ENCODE measurements around the gene CCDC61.

Gene CCDC61

DNA sequence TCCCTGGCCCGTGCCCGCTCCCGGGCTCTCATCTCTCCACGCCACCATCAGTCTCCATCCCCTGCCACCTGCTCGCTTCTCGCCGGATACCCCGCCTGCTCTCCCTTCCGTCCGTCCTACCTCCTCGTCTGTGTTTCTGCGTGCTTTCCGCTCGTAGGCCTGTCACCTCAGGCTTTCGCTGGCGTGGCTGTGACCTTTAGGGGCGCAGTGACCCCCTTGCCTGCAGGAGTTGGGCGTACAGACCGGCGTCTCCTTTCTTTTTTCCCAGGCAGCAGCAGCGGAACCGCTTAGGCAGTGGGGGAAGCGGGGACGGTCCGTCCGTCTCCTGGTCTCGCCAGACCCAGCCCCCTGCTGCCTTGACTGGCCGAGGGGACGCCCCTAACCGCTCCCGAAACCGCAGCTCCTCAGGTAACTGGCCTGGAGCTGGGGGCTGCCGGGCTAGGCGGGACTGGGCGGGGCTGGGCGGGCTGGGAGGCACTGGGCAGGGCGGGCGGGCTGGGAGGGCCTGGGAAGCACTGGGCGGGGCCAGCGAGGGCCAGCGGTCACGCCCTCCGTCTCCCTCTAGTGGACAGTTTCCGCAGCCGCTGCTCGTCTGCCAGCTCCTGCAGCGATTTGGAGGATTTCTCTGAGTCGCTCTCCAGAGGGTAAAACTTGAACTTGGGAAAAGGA is 21.3 kb downstream of the CCDC61 start:
- H3K9me3 Mint-ChIP-seq, result no peaks in the 10 kb centered on the region
- H3K27ac Mint-ChIP-seq, result no peak overlapping the region
- ATAC-seq (ENCODE audit: low read depth) (peak; percentile 75), DNase-seq (ENCODE audit: low spot score in 2 of 2) (peak; percentile 75 to 80)
- peaks cover 15% of the 10 kb centered on the region for H3K27me3 Mint-ChIP-seq
- H3K4me3 Mint-ChIP-seq, result peak overlapping the region; percentile 88
- peaks cover 18% of the 10 kb centered on the region for H3K4me1 Mint-ChIP-seq
- H3K36me3 Mint-ChIP-seq, result peaks cover 8% of the 10 kb centered on the region

DNA sequence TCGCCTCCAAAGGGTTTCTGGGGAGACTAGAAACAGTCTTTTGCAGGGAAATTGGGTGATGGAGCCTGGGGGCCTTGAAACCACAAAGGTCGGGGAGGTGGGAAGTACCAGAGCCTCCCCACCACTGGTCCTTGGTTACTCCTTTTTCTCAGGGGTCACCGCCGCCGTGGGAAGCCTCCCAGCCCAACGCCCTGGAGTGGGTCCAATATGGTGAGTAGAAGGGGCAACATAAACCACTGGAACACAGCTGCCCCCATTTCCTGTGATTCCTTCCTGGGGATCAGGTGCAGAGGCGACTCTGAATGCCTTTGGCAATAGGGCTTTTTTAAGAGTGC is 21.8 kb downstream of the CCDC61 start:
- Mint-ChIP-seq H3K36me3 (peaks cover 8% of the 10 kb centered on the region), H3K4me3 (peak overlapping the region; percentile 61), H3K27me3 (peaks cover 19% of the 10 kb centered on the region), H3K9me3 (no peaks in the 10 kb centered on the region), H3K4me1 (peaks cover 21% of the 10 kb centered on the region), H3K27ac (no peak overlapping the region)
- ATAC-seq (ENCODE audit: low read depth) (no peak), DNase-seq (ENCODE audit: low spot score in 2 of 2) (no peak)

DNA sequence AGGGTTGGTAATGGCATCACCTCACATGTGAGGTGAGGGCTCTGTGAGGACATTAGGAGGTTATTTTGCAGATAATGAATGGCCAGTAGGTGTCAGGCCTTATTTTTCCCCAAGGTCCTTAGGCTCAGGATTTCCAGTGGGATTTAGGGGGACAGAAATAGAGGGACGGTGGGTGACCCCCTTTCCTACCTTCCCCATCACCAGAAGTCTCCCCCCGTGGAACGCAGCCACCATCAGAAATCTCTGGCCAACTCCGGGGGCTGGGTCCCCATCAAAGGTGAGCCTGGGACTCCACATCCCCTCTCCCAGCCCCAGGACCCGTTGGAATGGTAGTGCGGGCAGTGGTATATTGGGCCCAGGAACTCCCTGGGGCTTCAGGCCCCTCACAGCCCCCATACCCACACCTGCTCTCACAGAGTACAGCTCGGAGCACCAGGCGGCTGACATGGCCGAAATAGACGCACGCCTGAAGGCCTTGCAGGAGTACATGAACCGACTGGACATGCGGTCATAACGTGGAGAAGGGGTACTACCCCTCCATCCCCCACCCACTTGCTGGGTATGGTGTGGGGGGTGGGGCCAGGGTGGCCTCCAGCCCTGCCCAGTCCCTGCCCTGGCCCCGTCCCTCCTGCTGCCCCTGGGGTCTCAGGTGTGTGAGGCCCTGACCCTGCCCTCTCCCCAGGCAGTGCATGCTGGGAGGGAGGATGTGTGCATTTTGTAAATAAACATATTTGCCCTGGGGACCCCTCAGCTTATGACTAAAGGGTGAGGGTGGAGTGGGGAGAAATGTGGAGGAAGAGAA is 22.8 kb downstream of the CCDC61 start:
- no peak for ATAC-seq (ENCODE audit: low read depth)
- H3K36me3 Mint-ChIP-seq, result peaks cover 6% of the 10 kb centered on the region
- H3K27ac Mint-ChIP-seq, result no peak overlapping the region
- no peak overlapping the region for H3K4me3 Mint-ChIP-seq
- DNase-seq (ENCODE audit: low spot score in 2 of 2), result no peak
- H3K9me3 Mint-ChIP-seq, result no peaks in the 10 kb centered on the region
- peaks cover 19% of the 10 kb centered on the region for H3K27me3 Mint-ChIP-seq
- H3K4me1 Mint-ChIP-seq, result peaks cover 21% of the 10 kb centered on the region

DNA sequence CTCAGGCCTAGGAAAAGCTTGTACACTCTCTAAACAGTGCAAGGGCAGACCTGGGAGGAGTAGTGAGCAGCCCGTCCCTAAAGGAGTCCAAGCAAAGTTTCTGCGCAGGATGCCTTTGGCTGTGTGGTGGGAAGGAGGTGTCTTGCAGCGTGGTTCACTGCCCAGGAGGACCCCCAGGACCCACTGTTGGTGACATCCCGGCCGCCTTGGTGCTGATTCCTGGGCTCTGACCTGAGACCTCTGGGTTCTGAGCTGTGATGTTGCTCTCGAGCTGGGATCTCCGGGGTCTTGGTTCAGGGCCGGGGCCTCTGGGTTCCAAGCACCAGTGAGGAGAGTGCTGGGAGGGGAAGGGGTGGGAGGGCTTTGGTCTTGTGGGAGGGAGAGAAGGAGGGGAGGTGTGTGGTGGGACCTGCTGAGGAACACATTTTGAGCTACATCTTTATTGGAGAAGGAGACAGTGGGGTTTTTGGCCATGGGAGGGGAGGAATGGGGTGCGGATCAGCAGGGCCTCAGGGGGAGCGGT is 23.5 kb downstream of the CCDC61 start:
- Mint-ChIP-seq H3K4me1 (peaks cover 21% of the 10 kb centered on the region), H3K27me3 (peaks cover 19% of the 10 kb centered on the region), H3K9me3 (no peaks in the 10 kb centered on the region), H3K36me3 (peaks cover 6% of the 10 kb centered on the region), H3K4me3 (no peak overlapping the region), H3K27ac (no peak overlapping the region)
- no peak for DNase-seq (ENCODE audit: low spot score in 2 of 2)
- no peak for ATAC-seq (ENCODE audit: low read depth)

DNA sequence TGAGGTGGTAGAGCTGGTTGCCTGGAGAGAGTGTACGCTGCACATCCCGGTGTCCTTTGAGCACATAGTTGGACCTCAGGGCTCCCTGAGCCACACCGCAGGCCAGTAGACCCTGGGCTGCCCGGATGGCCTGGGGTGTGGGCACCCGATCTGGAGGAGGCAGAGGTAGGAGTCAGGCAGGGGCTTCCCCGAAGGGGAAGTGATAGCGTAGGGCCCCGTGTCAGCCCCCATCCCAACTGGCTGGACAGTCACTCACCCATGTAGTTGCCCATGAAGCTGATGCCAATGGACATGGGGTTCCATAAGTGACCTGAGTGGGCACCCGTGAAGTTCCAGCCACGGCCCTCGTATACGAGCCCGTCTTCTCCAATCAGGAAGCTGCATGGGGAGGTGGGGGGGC is 24.0 kb downstream of the CCDC61 start:
- peaks cover 22% of the 10 kb centered on the region for H3K27me3 Mint-ChIP-seq
- no peak overlapping the region for H3K4me3 Mint-ChIP-seq
- ATAC-seq (ENCODE audit: low read depth), result no peak
- peaks cover 6% of the 10 kb centered on the region for H3K36me3 Mint-ChIP-seq
- peaks cover 21% of the 10 kb centered on the region for H3K4me1 Mint-ChIP-seq
- no peak for DNase-seq (ENCODE audit: low spot score in 2 of 2)
- no peak overlapping the region for H3K27ac Mint-ChIP-seq
- no peaks in the 10 kb centered on the region for H3K9me3 Mint-ChIP-seq

DNA sequence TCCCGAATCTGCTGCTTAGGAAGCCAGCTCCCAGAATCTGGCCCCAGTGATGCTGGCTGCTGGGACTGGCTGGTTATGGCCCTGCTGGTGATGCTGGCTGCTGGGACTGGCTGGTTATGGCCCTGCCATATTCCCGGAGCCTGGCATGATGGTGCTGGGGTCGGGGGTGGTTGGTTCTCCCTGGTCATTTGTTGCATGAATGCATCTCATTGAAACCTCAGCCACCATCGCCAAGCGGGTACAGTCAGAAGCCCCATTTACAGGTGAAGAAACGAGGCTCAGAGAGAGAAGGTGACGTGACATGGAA is 25.5 kb downstream of the CCDC61 start:
- ATAC-seq (ENCODE audit: low read depth) (no peak), DNase-seq (ENCODE audit: low spot score in 2 of 2) (no peak)
- Mint-ChIP-seq H3K27ac (no peak overlapping the region), H3K9me3 (no peaks in the 10 kb centered on the region), H3K4me3 (no peak overlapping the region), H3K36me3 (peaks cover 2% of the 10 kb centered on the region), H3K27me3 (peaks cover 12% of the 10 kb centered on the region), H3K4me1 (peaks cover 10% of the 10 kb centered on the region)

DNA sequence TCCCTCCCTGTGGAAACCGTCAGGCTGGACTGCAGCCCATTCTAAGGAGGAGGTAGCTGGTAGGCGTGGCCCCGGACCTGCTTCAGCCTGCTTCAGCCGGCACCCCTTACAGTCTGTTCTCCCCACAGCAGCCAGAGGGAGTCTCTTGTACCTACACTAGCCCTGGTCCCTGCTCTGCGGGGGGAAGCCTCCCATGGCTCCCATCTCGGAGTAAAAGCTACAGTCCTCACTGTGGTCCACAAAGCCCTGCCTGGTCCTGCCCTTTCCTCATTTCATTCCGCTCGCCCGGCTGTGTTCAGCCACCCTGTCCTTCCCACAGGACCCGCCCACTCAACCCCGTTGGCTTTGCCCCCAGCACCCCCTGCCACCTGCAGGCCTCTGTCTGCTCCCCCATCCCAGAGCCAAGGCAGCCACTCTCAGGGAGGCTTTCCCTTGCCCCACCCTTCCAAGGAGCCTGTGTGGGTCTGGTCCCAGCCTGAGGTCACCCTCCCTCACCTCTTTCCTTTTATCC is 26.3 kb downstream of the CCDC61 start:
- peaks cover 6% of the 10 kb centered on the region for H3K4me1 Mint-ChIP-seq
- no peak overlapping the region for H3K4me3 Mint-ChIP-seq
- no peaks in the 10 kb centered on the region for H3K36me3 Mint-ChIP-seq
- no peak overlapping the region for H3K27ac Mint-ChIP-seq
- DNase-seq (ENCODE audit: low spot score in 2 of 2), result no peak
- H3K27me3 Mint-ChIP-seq, result peaks cover 15% of the 10 kb centered on the region
- no peaks in the 10 kb centered on the region for H3K9me3 Mint-ChIP-seq
- ATAC-seq (ENCODE audit: low read depth), result no peak

DNA sequence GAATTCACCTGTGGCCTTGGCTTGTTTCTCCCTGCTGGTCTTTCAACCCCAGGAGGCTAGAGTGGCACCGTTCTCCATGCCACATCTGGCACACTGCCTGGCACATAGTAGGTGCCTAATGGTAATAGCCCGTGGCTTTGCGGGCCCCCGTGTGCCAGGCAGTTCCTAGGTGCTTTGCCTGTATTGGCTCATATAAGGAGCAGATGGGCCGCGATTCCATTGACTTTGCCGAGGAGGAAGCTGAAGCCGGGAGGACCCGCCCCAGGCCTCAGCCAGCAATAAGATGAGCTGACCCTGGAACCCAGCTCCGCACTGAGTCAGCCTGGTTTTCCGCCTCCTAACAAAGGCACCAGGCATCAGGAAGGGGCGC is 26.8 kb downstream of the CCDC61 start:
- Mint-ChIP-seq H3K27ac (no peak overlapping the region), H3K9me3 (no peaks in the 10 kb centered on the region), H3K4me3 (no peak overlapping the region), H3K36me3 (no peaks in the 10 kb centered on the region), H3K4me1 (peaks cover 3% of the 10 kb centered on the region), H3K27me3 (peaks cover 17% of the 10 kb centered on the region)
- no peak for DNase-seq (ENCODE audit: low spot score in 2 of 2)
- ATAC-seq (ENCODE audit: low read depth), result no peak

DNA sequence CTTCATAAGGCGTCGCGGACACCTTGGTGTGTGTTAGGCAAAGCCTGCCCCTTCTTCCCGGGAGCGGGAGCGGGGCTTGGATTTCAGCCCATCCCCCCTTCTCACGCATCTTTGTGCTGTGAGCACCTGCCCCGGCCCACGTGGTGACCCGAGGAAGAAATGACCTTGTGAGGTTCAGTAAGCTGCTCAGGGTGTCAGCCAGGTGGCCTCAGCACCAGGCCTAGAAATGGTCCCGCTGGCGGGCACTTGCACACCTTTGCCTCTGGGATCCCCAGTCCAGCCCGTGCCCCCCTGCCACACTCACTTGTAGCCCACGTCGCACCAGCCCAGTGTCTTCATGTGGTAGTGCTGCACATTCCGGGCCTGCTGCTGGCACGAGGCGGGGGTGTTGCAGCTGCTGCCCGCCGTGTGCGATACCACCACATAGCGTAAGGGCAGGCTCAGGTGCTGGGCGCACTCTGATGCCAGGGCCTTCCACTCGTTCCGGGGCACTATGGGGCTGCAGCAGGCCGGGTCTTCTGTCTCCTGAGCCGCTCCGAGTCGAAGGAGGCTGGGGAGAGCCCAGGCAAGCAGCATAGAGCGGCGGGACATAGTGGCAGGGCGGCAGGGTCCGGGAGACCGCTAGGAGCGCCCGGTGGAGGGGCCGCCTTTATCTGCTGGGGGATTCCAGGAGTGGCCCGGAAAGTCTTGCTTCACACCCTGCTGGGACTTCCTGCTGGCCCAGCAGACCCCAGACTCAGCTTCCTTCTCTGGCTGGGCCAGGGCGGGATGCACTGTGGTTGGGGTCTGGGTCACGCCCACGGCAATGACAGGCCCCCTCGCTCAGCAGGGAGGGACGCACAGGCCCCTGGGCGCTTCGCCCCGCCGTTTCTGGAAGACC is 27.4 kb downstream of the CCDC61 start, which contains the start of gene PGLYRP1:
Gene PGLYRP1, minus strand, starts transcription at position 623 of the 880 bp plus-strand sequence. Its CDS starts 32 bp downstream, at position 591.
- ATAC-seq (ENCODE audit: low read depth) (no peak), DNase-seq (ENCODE audit: low spot score in 2 of 2) (no peak)
- Mint-ChIP-seq H3K4me3 (no peak within 1 kb of the TSS), H3K9me3 (no peaks in the 10 kb centered on the region), H3K4me1 (peaks cover 3% of the 10 kb centered on the region), H3K27ac (no peak within 1 kb of the TSS), H3K36me3 (no peaks in the 10 kb centered on the region), H3K27me3 (peaks cover 17% of the 10 kb centered on the region)

DNA sequence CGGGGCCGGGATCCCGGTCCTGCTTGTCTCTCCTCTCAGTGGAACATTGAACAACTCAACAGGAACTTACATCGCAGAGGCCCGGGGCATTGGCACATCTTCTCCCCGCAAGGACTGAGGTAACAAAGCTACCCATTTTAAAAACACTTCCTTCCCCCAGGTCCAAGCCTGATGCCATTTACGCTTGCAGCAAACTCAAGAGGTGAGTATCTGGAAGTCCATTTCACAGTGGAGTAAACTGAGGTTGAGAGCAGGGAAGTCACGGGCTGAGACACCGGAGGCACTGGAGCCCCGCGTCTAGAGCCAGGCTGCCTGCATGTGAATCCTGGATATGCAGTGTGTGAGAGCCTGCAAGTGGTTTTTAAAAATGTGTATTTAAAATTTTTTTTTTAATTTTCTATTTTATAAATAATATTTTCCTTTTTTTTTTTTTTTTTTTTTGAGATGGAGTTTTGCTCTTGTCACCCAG is 28.1 kb downstream of the CCDC61 start:
- H3K27me3 Mint-ChIP-seq, result peaks cover 17% of the 10 kb centered on the region
- H3K36me3 Mint-ChIP-seq, result no peaks in the 10 kb centered on the region
- no peak for ATAC-seq (ENCODE audit: low read depth)
- no peak overlapping the region for H3K4me3 Mint-ChIP-seq
- peaks cover 3% of the 10 kb centered on the region for H3K4me1 Mint-ChIP-seq
- H3K27ac Mint-ChIP-seq, result no peak overlapping the region
- H3K9me3 Mint-ChIP-seq, result no peaks in the 10 kb centered on the region
- DNase-seq (ENCODE audit: low spot score in 2 of 2), result no peak

DNA sequence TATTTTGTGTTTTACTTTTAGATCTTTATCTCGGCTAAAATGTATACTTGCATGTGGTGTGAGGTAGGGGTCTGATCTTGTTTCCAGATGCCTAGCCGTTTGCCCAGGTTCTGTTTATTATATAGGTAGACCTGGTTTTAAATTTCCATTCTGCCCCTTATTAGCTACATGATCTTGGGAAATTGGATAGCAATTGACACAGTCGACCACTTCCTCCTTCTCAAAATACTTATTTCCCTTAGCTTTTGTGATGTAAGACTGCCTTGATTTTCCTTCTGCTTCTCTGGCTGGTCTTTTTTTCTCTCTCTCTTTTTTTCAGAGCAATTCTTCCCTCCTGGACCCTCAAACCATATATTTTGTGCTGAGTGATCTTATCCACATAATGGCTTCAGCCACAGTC is 30.6 kb downstream of the CCDC61 start:
- Mint-ChIP-seq H3K4me3 (no peak overlapping the region), H3K27ac (no peak overlapping the region), H3K4me1 (peaks cover 4% of the 10 kb centered on the region), H3K27me3 (peaks cover 20% of the 10 kb centered on the region), H3K36me3 (no peaks in the 10 kb centered on the region), H3K9me3 (no peaks in the 10 kb centered on the region)
- ATAC-seq (ENCODE audit: low read depth) (no peak), DNase-seq (ENCODE audit: low spot score in 2 of 2) (no peak)

DNA sequence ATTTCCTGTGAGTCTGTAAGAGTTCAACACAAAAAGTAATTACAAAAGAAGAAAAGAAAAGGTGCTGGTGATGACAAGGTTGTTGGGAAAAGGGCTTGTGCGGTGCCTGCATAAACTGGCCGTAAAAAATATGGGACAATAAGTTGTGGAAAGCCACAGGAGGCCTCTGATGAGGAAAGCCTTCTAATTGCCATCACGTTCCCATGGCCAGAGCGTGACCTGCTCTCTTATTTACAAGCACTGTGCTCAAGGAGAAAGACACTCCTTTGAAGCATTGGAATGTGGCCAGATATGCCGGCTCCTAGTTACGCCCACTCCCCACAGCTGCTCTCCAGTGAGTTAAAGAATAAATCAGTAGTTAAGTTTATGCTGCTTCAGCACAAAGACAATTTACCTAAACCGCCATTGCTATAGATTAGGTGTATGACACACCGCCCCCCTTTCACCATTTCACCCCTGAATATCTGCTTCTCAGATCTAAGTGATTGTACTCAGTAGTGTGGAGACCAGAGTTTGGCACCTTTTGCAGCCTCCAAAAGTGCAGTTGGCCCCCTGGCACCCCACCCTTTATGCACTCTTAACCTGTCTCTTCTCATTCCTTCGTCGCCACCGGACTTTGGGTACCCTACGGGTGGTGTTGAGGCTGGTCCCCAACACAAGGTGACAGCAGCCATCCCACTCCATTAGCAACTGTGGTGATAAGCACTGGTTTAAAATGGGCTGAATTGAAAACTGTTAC is 35.7 kb downstream of the CCDC61 start:
- no peaks in the 10 kb centered on the region for H3K9me3 Mint-ChIP-seq
- peaks cover 2% of the 10 kb centered on the region for H3K4me1 Mint-ChIP-seq
- peaks cover 16% of the 10 kb centered on the region for H3K27me3 Mint-ChIP-seq
- H3K4me3 Mint-ChIP-seq, result no peak overlapping the region
- no peak for ATAC-seq (ENCODE audit: low read depth)
- no peak overlapping the region for H3K27ac Mint-ChIP-seq
- peaks cover 1% of the 10 kb centered on the region for H3K36me3 Mint-ChIP-seq
- DNase-seq (ENCODE audit: low spot score in 2 of 2), result no peak

DNA sequence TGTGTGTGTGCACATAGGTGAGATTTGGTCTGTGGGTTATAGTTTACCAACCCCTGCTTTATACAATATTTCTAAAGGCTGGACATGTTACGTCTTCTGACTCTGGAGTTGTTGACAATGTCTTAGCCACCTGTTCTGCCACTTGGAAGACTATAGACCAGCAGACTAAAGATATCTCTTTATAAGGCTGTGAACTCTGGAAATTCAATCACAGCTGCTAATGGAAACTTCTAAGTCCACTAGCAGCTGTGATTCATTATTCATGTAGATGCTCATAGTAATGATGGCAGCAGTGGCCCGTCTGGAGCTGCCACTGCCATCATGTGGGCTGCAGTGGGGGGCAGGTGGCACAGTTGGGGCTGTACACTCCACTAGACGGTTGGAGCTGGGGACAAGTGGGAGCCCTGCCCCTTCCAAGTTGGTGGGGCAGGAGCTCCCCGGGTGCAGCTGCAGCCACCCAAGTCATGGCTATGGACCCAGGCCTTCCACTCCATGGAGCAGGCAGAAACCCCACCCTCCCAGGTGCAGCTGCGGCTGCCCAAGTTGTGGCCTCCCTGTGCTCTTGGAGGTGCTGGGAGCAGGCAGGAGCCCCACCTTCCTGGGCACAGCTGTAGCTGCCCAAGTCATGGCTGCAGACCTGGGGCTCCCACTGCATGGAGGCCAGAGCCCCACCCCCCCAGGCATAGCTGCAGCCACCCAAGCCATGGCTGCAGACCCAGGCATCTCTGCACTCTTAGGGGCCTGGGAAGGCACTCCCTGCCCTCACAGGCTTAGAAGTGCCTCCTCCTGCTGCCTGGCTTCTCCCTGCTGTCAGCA is 36.7 kb downstream of the CCDC61 start:
- no peak for DNase-seq (ENCODE audit: low spot score in 2 of 2)
- Mint-ChIP-seq H3K4me3 (no peak overlapping the region), H3K4me1 (peaks cover 2% of the 10 kb centered on the region), H3K27me3 (peaks cover 8% of the 10 kb centered on the region), H3K9me3 (no peaks in the 10 kb centered on the region), H3K27ac (no peak overlapping the region), H3K36me3 (peaks cover 1% of the 10 kb centered on the region)
- no peak for ATAC-seq (ENCODE audit: low read depth)

Measured in memory B cell (primary cell).